T-helper 2 cell treated with Interferon-gamma antibody and Interleukin-4, amounts not matched to agents 100 ng/mL and 5 ng/mL, for 36 hours (primary cell): Measurements from ENCODE around the gene ATP1A3. TPM values are rescaled to one million over a fixed set of nuclear protein-coding genes. Genes with fewer than 3 reads are reported as not detected.
"Not testable (repeated sequence)": the region's sequence is repeated elsewhere in the genome, so short reads cannot be mapped to it uniquely, and the experiment has no call there.

ENCODE experiments used
- intact Hi-C: fragments of 100-400 bp; cut with micrococcal nuclease; formaldehyde crosslinking; loops from one replicate; pipeline ENCODE4 v1.15.1; 2023
- total RNA-seq: library from RNA; stranded (reverse); gene quantifications from 2 replicates; pipeline ENCODE4 v1.2.3, GENCODE V29; 2022

The ATP1A3 gene
- total RNA-seq, result 2.3 and 2.5 TPM in 2 replicates

DNA sequence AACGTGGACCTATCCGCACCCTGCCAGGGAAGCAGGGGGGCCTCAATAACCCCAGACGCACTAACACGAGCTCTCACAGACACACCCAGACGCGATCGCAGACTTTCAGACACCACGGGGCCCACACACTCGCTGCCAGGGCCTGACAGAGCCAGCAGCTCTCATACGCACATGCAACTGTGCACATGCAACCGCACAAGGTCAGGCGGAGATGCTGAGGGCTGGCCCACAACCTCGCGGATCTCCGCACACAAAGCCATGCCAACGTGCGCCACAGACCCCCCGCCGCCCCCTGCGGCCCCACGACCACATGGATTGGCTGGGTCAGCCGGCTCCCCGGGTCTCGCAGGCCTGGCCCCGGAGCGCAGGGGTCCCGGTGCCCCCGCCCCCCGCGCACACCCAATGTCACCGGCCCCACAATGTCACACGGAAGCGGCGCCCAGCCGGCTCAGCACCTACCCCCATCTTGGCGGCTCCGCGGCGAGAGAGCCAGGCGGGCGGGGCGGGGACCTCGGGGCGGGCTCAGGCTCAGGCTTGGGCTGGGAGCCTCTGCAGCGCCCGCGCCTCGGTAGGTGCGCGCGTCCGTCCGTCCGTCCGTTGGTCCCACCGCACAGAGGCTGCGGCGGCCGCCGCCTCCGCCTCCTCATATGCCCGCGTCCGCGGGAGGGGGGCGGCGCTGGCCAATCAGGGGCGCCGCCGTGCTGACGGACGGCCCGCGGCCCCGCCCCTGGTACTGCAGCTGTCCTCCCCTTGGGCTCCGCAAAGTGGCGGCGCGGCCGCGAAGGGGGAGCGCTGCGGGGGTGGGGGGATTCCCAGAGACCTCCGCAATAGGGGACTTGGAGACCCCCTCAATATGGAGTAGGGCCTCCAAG lies at the start of gene ATP1A3:
ATP1A3 (minus strand) TSS at position 619 of the 872 bp plus-strand sequence; CDS start at position 465, 154 bp downstream.
- intact Hi-C loops, result loop anchor here (2.0 to 5.0 kb wide), 2 partner anchors 35 to 83 kb away; partner anchors contain the start of genes RABAC1 and ZNF574

DNA sequence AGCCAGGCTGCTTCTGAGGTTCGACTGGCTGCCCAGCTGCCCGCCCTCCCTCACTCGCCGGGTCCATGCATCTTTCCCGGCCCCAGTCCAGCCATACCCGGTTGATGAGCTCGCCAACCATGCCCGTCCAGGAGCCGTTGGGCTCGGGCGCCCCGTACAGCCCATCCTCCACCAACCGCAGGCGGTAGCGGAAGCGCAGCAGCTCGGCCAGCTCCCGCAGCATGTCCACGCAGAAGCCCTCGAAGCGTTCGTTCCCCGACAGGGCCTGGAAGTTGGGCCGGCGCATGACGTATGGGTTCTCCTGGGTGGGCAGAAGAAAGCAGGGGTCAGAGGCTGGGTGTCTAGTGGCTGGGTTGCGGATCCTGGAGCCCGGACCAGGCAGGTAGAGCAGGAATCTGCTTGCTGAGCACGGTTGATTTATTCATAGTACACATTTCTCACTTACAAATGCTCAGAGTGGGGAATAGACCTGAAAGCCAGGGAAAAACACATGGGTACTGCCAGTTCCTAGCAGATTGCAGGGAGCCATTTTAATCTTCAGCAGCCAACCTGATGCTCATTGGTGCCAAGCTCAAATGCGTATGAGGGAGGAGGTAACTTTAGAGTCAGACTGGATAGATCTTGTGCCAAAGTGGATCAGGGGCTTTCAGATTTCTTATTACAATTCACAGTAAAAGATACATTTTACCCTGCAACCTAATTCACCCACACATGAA lies 48.6 kb upstream of the ATP1A3 start:
- intact Hi-C loops, result no loop called here

DNA sequence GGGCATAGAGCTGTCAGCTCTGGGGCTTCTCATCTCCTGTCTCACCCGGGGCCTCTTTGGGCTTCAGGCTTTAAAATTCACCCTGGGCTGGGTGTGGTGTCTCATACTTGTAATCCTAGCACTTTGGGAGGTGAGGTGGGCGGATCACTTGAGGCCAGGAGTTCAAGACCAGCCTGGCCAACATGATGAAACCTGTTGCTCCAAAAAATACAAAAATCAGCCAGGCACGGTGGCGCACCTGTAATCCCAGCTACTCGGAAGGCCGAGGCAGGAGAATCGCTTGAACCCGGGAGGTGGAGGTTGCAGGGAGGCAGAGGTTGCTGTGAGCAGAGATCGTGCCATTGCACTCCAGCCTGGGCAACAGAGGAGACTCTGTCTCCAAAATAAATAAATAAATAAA lies 46.5 kb upstream of the ATP1A3 start:
- intact Hi-C loops, result not testable (repeated sequence)

DNA sequence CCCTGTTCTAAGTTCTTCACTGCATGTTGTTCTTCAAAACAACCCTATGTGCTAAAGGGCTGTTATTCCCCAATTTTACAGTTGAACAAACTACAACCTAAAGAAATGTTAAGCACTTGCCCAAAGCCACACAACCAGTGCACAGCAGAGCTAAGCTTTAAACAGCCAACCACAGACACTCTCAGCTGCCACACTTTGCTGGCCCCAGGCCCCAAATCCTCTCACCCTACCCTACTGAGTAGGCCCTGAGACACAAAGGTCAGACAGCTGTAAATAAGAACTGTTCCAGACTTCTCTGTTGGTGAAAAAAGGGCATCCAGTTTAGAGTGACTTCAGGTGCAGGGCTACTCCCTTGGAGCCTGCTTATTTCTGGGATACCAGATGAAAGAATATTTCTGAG lies 46.0 kb upstream of the ATP1A3 start:
- intact Hi-C loops, result no loop called here

DNA sequence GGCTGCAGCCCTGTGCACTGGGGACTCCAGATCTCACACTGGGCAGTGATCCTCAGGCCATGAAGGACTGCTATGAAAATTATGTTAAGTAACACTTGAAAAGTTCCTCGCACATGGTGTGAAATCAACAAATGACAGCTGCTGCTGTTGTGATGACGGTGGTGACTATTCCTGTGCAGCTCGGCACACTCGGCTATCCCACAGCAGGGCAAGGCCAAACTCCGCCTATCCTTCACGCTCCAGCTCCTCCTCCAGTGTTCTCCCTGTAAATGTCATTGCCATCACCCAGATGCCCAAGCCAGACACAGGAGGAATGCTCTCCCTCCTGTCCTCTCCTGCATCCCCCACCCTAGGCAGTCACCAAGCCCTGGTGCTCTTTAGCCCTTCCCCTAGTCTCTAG lies 44.6 kb upstream of the ATP1A3 start:
- intact Hi-C loops, result no loop called here

DNA sequence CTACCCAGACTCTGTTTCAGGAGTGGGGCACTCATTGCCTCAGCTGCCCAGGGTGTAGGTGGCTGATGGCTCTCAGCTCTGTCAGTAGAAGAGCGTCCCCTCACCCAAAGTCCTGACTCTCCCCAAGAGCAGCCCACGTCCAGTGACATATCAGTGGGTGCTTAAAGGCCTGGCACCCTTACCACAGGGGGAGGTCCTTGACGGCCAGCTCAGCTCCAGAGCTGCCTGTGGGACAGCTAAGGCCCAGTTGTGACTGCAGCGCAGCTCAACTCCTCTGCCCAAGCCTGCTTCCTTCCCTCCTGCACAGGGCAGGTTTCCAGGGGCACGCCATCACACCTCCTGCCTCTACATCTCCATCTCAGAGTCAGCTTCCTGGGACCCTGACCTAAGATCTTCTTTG lies 43.6 kb upstream of the ATP1A3 start:
- intact Hi-C loops, result no loop called here

DNA sequence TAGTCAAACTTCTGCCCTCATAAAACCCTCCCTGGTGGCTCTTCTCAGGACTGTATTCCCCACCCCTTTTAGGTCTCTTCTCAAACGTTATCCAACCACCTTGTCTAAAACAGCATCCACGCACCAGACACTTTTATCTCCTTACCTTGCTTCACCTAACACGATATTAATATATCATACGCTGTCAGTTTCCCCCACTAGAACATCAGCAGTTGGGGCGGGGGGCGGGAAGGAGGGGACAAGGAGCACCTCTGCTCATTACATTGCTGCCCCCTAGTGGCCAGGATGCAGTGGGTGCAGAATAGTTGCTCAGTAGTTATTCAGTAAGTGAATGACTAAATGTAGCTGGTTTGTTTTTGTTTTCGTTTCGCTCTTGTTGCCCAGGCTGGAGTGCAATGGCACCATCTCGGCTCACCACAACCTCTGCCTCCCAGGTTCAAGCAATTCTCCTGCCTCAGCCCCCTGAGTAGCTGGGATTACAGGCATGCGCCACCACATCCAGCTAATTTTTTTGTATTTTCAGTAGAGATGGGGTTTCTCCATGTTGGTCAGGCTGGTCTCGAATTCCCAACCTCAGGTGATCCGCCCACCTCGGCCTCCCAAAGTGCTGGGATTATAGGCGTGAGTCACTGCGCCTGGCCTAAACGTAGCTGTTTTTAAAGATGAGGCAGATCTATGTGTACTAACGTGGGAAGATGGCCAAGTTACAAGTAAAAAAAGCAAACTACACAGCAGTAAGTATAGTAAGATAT lies 40.8 kb upstream of the ATP1A3 start:
- intact Hi-C loops, result not testable (repeated sequence)

DNA sequence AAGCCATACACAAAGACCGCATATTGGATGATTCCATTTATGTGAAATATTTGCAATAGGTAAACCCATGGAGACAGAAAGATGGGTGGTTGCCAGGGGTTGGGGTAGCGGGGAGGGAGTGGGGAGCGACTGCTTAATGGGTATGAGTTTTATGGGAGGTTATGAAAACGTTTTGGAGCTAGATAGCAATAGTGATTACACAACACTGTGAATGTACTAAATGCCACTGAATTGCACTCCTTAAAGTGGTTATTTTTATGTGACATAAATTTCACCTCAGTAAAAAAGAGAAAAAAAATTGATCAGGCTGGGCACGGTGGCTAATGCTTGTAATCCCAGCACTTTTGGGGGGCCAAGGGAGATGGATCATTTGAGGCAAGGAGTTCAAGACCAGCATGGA lies 39.4 kb upstream of the ATP1A3 start:
- intact Hi-C loops, result no loop called here

DNA sequence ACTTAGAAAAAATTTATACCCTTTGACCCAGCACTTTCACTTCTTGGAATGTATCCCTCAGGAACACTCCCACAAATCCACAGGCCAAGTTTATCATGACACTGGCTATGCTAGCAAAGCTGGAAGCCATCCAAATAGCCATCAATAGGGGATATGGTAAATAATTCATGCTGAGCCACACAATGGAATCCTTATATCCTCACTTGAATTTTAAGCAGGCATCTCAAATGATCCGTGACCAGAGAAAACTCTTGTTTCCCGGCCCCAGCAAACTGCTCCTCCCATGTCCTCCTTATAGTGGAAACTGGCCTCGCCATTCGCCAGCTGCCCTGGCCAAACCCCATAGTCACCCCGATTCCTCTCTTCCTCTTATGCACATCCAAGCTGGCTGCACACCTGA lies 38.4 kb upstream of the ATP1A3 start:
- intact Hi-C loops, result no loop called here

DNA sequence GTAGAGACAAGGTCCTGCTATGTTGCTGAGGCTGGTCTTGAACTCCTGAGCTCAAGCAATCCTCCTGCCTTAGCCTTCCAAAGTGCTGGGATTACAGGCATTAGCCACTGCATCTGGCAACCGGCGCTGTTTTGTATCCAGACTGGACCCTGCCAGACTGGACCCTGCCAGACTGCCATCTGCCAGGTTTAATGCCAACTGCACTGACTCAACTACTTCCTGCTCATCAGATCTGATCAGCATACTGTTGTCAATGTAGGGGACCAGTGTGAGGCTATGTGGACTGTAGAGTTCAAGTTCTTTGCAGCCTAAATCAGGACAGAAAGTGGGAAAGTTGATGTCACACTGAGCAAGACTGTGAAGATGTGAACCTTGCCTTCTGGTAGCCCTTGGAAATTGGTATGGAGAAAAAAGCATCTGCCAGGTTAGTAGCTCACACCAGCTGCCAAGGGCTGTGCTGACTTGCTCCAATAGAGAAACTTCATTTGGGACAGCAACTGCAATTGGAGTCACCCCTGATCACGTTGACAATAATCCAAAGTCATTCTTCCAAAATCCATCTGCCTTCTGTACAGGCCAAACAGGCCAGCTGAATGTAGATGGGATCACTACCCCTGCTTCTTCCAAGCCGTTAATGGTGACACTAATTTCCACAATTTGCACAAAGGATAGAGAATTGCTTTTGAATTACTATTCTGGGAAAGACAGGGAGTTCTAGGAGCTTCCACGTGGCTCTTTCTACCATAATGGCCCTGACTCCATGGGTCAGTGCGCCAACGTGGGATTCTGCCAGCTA lies 36.8 kb upstream of the ATP1A3 start:
- intact Hi-C loops, result no loop called here

DNA sequence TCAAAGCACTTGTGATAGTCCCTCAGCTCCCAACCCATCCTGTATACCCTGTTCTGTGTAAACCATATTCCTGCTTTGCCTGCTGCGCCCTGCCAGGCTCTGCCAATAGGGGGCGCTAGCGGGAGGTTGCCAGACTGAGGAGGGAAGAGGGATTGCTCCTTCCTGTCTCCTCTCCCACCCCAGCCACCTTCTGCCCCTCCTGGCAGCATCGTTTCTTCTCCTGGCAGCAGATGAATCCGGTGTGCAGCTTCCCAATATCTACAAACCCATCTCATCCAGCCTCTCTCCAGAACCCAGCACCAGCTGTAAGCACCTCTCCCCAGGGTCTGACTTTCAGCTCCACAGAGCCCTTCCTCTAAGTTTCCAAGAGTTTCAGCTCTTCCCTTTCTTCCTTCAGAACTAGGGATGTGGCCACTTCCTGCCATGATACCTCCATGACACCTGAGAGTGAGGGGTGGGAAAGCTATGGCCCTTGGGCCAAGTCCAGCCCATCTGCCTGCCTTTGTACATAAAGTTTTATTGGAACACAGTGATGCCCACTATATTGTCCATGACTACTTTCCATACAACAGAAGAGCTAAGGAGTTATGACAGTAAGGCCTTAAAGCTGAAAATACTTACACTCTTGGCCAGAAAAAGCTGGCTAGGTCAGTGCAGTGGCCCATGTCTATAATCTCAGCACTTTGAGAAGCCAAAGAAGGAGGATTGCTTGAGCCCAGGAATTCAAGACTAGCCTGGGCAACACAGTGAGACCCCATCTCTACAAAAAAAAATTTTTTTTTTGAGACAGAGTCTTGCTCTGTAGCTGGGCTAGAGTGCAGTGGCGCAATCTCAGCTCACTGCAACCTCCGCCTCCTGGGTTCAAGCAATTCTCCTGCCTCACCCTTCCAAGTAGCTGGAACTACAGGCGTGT lies 34.5 kb upstream of the ATP1A3 start:
- intact Hi-C loops, result no loop called here

DNA sequence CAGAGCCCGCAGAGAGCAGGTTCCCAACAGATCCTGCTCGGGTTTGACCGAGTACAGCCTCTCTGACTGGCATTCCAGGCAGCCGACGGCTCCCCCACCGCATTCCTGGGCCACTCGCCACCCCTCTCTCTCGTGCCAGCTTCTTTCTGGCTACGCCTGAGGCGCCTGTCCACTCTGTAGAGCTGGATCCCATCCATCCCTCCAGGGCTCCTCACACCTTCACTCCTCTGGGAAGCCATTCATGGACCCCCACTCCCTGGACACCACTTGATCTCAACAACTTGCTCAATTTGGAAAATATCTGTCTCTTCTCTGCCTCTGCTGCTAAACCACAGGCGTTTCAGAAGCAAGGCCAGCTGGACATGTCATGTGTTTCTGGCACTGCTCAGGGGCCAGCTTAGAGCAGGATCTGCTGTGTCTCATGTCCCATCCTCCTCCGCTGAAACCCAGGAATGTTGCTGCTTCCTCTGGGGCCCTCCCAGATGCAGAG lies 30.6 kb upstream of the ATP1A3 start:
- intact Hi-C loops, result no loop called here

DNA sequence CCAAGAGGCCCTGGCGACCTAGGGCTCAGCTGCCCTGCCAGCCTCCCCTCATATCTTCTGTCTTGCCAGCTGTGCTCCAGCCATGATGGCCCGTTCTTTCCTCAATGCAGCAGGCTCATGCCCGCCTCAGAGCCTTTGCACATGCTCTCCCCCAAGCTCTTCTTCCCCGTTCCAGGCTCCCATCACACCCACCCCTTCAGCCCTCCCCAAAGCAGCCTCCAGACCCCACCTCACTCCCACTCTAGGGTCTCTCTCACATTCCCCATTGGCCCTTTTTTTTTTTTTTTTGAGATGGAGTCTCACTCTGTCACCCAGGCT lies 29.9 kb upstream of the ATP1A3 start:
- intact Hi-C loops, result no loop called here

DNA sequence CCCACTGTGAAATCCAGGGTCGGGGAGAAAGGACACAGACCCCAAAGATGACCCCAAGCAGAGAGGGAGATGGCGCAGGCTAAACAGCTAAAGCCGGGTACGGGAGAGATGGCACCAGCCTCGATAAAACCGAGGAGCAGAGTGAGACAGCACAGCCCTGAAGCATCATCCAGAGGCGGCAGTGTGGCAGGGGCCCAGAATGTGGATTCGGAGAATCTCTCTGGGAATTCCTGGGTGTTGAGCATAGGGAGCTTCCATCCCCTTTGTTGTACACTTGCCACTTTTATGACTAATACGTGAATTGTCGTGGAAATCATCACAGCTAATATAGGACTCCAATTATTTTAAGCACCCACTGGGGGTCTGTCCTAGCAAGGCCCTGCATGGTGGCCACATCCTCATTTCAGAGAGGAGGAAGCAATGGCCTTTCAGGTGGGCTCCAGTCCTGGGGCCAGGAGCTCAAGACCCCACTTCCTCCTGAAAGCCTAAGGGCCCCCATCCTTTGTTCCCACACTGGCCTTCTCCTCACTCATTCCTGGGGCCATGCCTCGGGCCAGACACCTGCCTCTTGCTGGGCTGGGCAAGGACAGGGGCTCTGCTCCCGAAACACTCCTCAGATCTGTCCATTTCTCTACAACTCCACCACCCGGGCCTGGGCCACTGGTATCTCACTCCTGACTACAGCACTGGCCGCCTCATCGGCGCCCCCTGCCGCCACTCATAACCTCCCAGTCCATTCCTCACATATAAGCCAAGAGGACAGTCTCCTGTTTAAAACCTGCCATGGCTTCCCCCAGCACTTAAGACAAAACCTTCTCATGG lies 29.3 kb upstream of the ATP1A3 start:
- intact Hi-C loops, result no loop called here

DNA sequence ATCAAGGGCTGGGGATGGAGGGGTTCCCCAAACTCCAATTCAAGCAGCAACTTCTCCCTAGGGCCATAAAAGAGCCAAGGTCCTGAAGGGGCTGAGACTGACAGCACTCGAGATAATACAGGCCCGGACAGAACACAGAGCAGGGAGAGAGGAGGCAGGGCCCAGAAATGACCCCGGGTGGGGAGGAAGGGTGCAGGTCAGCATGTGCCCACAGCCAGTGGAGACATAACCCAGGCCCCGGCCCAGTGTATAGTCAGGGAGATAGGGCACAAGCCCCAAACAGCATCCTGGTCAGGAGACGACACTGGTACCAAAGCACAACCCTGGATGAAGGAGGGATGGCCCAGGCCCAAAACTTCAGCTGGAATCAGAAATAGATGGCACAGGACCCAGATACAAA lies 28.6 kb upstream of the ATP1A3 start:
- intact Hi-C loops, result no loop called here

DNA sequence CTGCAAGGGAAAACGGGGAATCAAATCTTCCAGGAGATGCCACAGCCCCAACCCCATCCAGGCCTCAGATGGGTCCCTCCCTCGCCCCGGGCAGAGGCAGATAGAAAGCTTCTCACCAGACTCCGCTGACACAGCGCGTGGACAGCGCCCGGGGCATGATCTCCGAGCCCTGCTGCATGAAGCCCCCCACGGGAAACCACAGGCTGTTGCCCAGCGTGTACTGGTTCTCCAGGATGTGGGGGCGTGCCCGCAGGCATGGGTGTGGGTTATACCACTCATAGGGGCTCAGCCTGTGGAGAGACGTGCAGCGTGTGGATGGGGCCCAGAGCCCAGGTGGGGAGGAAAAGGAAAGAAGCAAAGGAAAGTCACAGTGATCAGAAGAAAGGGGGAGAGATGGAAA lies 27.2 kb upstream of the ATP1A3 start:
- intact Hi-C loops, result no loop called here

DNA sequence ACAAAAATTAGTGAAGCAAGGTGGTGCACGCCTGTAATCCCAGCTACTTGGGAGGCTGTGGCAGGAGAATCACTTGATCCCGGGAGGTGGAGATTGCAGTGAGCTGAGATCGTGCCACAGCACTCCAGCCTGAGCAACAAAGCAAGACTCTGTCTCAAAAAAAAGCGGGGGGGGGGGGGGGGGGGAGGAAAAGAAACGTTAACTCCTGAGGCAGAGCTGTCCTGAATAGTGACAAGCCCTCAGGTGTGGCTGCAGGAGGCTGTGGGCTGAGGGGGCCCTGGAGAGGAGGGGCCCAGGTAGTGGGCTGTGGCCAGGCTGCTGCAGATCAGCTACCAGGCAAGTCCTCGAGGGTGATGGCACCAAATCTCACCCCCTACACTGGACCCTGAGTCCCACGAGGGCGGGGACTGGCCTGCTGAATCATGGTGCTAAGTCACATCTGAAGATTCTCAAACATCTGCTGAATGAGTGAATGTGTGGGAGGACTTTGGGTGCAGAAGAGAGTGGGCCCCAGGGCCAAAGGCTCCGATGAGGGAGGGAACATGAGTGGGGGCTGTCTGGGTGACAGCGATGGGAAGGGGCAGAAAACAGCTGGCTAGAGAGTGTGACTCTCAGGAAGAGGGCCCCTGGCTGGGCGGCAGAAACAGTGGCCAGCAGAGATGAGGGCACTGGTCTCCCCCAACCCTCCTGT lies 24.6 kb upstream of the ATP1A3 start:
- intact Hi-C loops, result no loop called here

DNA sequence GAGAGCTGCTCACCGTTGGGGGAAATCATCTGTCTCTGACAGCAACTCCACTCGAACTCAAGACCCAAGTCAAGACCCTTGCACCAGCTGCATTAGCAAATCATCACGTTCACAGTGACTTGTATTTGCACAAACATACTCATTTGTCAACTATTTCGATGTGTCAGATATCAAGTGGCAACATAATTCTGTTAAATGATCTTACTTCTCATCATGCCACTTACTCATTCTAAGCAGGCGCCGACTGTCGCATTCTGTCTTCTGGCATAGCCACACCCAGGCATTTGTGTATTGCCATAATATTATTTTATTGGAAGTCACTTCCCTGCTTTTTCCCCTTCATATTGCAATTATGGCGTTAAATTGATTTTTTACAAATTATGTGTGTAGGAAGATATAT lies 23.0 kb upstream of the ATP1A3 start:
- intact Hi-C loops, result no loop called here

DNA sequence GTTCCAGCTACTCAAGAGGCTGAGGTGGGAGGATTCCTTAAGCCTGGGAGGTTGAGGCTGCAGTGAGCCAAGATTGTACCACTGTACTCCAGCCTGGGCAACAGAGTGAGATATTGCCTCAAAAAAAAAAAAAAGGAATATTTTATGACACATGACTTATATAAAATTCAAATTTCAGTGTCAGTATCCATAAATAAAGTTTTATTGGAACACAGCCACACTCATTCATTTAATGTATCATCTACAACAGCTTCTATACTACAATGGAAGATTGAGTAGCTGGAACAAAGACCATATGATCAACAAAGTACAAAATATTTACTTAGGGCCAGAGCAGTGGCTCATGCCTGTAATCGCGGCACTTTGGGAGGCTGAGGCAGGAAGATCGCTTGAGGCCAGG lies 18.7 kb upstream of the ATP1A3 start:
- intact Hi-C loops, result not testable (repeated sequence)
